ENCODE data around the gene EPS15.
"Not testable (repeated sequence)": the region's sequence is repeated elsewhere in the genome, so short reads cannot be mapped to it uniquely, and the experiment has no call there.

Gene EPS15

GRCh38 chr1:51422367-51423072 is 96.5 kb downstream of the EPS15 start:
- DNase-seq: no peak

DNA sequence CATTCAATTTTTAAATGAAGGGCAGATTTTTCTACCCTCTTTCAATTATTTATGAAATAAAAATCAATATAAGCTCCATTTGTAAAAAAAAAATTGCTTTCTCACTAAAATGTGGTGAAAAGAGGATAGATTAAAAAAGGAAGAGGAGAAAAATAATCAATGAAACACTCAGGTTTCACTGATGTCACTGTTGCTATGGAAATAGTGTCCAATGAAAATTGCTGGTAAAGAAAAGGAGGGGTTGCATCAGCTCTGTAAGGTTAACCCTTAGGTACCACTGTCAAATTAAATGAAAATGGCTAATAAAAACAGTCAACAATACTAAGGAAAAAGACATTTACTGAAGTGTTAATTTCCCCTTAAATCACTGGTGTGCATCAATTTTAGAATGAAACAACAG is 97.1 kb downstream of the EPS15 start:
- DNase-seq: peak in 1 of 2 experiments; percentile 35

DNA sequence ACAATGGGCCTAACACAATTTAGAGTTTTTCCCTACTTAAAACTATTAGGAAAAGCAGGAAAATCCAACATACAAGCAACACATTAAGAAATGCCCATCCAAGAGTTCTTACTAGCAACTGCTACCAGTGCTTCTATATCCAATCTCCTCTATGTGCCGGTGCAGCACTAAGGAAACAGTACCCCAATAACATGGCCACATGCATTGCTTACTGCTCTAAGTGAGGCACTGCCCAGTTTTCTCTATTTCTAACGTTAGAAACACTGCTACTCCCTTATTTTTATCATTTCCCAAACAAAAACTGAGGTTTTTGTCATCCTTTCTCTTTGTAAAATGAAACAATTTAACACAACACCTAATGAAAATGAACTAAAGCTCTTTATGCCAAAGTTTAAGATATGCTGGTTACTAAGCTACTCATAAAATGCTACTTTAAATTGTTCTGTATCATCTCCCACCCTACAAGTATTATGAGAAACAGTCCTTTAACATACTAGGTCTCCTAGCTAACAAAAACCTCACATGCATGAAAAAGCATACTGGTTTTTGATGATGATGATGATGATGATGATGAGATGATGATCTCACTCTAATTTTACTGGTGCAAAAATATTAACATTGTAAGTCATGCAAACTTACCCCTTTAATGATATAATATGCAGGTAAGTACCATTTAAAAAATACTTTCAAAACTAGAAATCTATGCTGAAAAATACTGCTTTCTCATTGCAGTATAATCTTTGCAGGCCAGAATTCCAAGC is 98.0 kb downstream of the EPS15 start:
- no peak for DNase-seq

DNA sequence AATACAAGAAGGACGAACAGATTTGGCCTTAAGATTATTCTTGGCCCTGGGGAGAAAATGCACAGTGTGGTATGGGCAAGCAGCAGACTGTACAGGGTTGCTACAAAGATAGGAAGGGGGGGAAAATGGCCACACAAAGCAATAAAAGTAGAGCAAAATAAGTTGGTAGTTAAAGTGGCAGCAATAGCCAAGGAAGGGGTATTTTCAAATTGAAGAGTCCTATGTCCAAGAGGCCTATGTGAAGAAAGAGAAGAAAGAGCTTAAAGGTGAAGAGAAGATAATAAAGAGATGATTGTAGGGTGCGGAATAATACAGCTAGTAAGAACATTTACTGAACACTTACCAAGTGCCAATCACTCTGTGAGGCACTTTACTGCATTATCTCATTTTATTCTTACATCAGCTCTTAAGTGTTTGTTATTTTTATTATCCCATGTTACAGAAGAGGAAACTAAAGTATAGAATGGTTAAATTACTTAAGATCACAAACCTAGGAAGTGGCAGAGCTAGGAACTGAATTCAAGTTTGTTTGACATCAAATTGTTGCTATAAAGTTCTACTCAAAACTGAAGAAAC is 100.6 kb downstream of the EPS15 start:
- DNase-seq: no peak

DNA sequence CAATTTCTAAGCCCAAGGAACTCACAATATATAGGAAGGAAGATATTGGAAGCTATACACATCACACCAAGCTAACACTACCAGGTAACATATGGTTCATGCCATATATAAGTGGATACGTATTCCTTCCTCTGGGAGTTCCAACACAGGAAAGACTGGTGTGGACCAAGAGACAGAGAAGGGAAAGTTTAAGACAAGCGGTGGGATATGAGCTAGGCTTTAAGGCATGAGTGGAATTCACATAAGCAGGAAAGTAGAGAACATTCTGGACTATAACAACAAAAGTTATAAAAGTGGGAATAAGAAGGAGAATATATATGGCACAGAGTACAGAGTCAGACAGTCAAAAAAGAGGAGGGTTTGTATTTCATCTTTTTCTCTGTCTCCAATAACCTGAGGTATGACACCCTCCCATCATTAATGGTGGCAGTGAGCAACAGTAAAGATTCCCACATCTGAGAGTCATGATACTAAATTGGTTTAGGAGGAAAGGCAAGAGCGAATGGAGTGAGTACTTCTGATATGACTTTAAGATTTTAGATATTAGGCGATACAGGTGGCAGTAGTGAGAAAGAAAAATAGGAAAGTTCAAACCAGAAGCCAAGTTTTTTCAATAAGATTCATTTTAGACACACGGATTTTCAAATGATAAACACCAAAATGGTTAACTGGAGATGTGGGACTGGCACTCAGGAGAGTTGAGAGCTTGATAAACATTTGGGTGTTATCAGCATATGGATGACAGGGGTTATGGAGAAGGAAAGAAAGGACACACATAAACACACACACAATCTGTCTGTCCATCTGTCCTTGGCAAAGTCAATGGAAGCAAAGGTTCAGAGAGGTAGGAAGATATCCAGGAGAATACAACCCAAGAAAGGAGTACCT is 101.3 kb downstream of the EPS15 start:
- no peak for DNase-seq

DNA sequence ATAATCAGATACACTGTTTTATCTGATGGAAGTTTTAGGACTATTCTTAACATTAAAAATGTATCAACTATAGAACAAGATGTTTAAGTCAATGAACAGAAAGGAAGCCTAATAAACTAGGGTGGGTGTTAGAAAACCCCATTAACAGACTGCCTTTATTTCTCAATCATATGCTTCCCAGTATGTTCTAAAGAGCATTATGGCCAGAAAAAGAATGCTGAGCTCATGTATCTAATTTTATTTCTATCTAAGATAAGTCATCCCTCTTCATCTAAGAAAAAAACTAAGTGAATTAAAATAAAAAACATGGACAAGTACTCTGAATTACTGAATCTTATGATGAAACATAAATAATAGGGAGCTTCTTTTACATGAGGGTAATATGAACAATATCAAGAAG is 102.2 kb downstream of the EPS15 start:
- no peak for DNase-seq

DNA sequence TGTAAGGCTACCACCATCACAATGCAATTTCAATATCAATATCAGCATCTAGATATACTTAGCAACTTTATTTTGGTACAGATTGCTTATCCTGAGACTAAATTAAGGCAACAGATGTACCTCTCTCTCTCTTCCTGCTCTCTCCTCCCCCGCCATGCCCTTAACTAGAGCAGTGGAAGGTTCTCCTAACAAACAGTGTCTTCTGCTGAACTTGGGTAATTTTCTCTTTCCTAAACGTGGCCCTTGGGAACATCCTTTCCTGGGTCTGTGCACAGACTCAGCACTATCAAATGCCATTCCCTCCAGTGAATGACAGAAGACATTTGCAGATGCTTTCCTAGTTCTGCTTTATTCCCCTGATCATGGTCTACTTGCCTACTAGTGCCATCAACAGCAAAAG is 103.1 kb downstream of the EPS15 start:
- no peak for DNase-seq

GRCh38 chr1:51414811-51415210 is 104.3 kb downstream of the EPS15 start:
- DNase-seq: no peak

DNA sequence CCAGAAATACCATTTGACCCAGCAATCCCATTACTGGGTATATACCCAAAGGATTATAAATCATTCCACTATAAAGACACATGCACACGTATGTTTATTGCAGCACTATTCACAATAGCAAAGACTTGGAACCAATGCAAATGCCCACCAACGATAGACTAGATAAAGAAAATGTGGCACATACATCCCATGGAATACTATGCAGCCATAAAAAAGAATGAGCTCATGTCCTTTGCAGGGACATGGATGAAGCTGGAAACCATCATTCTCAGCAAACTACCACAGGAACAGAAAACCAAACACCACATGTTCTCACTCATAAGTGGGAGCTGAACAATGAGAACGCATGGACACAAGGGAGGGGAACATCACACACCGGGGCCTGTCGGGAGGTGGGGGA is 107.2 kb downstream of the EPS15 start:
- DNase-seq: not testable (repeated sequence)

- DNase-seq: no peak
Observed at GRCh38 chr1:51410568-51411460, 108.3 kb downstream of the EPS15 start.

- DNase-seq: not testable (repeated sequence)
Observed at GRCh38 chr1:51409755-51410541, 109.1 kb downstream of the EPS15 start.

GRCh38 chr1:51392241-51392640 is 126.8 kb downstream of the EPS15 start:
- no peak for DNase-seq

- DNase-seq: not testable (repeated sequence)
Observed at GRCh38 chr1:51390641-51391040, 128.4 kb downstream of the EPS15 start.

DNA sequence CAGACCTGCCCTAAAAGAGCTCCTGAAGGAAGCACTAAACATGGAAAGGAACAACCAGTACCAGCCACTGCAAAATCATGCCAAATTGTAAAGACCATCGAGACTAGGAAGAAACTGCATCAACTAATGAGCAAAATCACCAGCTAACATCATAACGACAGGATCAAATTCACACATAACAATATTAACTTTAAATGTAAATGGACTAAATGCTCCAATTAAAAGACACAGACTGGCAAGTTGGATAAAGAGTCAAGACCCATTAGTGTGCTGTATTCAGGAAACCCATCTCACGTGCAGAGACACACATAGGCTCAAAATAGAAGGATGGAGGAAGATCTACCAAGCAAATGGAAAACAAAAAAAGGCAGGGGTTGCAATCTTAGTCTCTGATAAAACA is 131.8 kb downstream of the EPS15 start:
- DNase-seq: not testable (repeated sequence)

DNA sequence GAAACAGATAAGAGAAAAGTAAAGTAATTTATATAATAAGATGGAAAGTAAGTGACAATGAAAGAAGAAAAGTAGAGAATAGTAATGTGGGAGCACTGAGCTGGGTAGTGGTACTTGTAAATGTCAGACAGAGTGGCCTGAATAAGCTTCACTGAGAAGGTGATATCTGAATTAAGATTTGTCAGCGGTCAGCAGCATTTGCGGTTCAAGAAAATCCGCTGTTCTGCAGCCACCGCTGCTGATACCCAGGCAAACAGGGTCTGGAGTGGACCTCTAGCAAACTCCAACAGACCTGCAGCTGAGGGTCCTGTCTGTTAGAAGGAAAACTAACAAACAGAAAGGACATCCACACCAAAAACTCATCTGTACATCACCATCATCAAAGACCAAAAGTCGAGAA is 132.8 kb downstream of the EPS15 start:
- DNase-seq: not testable (repeated sequence)

DNA sequence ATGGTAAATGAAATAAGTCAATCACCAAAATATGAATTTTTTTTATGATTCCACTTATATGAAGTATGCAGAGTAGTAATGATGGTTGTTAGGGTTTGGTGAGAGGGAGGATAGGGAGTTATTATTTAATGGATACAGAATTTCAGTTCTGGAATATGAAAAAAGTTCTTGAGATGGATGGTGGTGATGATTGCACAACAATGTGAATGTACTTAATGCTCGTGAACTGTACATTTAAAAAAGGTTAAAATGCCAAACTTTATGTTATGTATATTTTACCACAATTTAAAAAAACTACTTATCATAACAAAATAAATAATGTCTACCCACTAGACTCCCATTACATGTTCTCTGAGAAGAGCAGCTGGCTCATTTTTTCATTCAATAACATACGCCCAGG is 133.3 kb downstream of the EPS15 start:
- DNase-seq: no peak

- no peak for DNase-seq
Observed at GRCh38 chr1:51381964-51382363, 137.1 kb downstream of the EPS15 start.

DNA sequence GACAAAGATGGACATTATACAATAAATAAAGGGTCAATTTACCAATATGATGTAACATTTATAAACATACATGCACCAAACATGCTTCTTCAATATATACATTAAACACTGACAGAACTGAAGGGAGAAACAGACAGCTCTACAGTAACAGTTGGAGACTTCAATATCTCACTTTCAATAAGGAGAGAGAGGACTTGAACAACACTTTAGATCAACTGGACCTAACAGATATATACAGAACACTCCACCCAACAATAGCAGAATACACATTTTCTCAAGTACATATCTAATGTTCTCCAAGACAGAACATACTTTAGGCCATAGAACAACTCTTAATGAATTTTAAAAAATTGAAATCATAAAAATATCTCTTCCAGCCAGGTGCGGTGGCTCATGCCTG is 138.1 kb downstream of the EPS15 start:
- no peak for DNase-seq

DNA sequence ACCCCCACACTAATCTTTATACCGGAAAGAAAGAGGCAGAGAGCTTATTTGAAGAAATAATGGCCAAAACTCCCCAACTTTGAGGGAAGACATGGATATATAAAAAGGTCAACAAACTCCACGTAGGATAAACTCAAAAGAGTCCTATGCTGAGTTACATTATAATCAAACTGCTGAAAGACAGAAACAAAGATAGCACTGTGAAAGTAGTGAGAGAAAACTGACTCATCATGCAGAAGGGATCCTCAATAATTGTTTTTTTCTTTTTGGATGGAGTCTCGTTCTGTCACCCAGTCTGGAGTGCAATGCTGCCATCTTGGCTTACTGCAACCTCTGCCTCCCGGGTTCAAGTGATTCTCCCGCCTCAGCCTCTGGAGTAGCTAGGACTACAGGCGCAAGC is 140.2 kb downstream of the EPS15 start:
- DNase-seq: no peak

GRCh38 chr1:51373898-51374297 is 145.2 kb downstream of the EPS15 start:
- DNase-seq: no peak

DNA sequence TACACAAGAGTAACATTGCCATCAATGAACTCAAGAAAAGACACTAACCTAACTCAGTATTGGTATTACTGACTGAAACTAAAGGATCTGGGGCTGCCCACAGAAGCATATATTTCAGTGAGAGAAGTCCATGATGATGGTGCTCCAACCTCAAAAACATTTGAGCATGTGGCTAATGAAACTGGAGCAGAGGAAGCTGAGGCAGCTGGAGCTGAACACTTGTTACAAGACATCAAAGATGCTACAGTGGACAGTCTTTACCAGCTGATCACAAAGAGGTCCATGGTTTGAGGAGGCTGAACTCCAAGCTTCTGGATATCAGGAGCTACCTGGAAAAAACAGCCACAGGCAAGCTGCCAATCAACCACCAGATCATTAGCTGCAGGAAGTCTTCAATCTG is 146.5 kb downstream of the EPS15 start:
- no peak for DNase-seq
